Measurements from ENCODE around the gene CERKL. TPM values are rescaled to one million over a fixed set of nuclear protein-coding genes. Genes with fewer than 3 reads are reported as not detected.

The CERKL gene
- total and polyA plus RNA-seq, 2 experiments from 2014 or later, result 1.9 to 2.3 TPM

- peaks cover 7% of the 10 kb centered on the region for H3K27me3 ChIP-seq
- WGBS (ENCODE audit: low lambda C conversion rate, missing lambda C conversion rate), result 90% methylated on average over 4 of the region's 4 CpGs
Measured at GRCh38 chr2:181649436-181649979, 7.4 kb downstream of the CERKL start.

GRCh38 chr2:181648478-181649155 is 8.3 kb downstream of the CERKL start:
- Histone ChIP-seq H4K20me1 (ENCODE audit: insufficient read depth, poor library complexity, severe bottlenecking) (no peaks in the 10 kb centered on the region), H3K4me2 (no peak overlapping the region), H3K9me2 (replicated peaks; ENCODE audit: insufficient read depth) (no peaks in the 10 kb centered on the region), H3K4me1 (ENCODE audit: insufficient read depth) (no peaks in the 10 kb centered on the region), H2AFZ (no peak overlapping the region), H3K27ac (no peak overlapping the region), H3K9me3 (ENCODE audit: low read depth) (no peaks in the 10 kb centered on the region), H3K79me2 (no peaks in the 10 kb centered on the region), H3K36me3 (replicated peaks; ENCODE audit: insufficient read depth, low read depth) (no peaks in the 10 kb centered on the region), H3K4me3 (no peak overlapping the region), H3K27me3 (peaks cover 4% of the 10 kb centered on the region)
- DNase-seq (ENCODE audit: low spot score), result no peak
- no peak for TF ChIP-seq EZH2 (IDR thresholded peaks at IDR 0.05; ENCODE audit: borderline replicate concordance)
- no peak for TF ChIP-seq EZH2phosphoT487 (IDR thresholded peaks at IDR 0.05; ENCODE audit: low read depth, severe bottlenecking, unreplicated experiment)
- TF ChIP-seq, protein P1, sequence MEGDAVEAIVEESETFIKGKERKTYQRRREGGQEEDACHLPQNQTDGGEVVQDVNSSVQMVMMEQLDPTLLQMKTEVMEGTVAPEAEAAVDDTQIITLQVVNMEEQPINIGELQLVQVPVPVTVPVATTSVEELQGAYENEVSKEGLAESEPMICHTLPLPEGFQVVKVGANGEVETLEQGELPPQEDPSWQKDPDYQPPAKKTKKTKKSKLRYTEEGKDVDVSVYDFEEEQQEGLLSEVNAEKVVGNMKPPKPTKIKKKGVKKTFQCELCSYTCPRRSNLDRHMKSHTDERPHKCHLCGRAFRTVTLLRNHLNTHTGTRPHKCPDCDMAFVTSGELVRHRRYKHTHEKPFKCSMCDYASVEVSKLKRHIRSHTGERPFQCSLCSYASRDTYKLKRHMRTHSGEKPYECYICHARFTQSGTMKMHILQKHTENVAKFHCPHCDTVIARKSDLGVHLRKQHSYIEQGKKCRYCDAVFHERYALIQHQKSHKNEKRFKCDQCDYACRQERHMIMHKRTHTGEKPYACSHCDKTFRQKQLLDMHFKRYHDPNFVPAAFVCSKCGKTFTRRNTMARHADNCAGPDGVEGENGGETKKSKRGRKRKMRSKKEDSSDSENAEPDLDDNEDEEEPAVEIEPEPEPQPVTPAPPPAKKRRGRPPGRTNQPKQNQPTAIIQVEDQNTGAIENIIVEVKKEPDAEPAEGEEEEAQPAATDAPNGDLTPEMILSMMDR (IDR thresholded peaks at IDR 0.05; ENCODE audit: poor library complexity), result no peak
- 86% methylated on average over 2 of the region's 2 CpGs for WGBS (ENCODE audit: low lambda C conversion rate, missing lambda C conversion rate)

More at GRCh38 chr2:181649436-181649979, 7.4 kb downstream of the CERKL start:
- Histone ChIP-seq H3K4me3 (no peak overlapping the region), H3K4me1 (ENCODE audit: insufficient read depth) (no peaks in the 10 kb centered on the region), H3K27ac (no peak overlapping the region), H3K9me3 (ENCODE audit: low read depth) (no peaks in the 10 kb centered on the region), H3K79me2 (no peaks in the 10 kb centered on the region), H4K20me1 (ENCODE audit: insufficient read depth, poor library complexity, severe bottlenecking) (no peaks in the 10 kb centered on the region), H2AFZ (no peak overlapping the region), H3K9me2 (replicated peaks; ENCODE audit: insufficient read depth) (no peaks in the 10 kb centered on the region), H3K4me2 (no peak overlapping the region), H3K36me3 (replicated peaks; ENCODE audit: insufficient read depth, low read depth) (no peaks in the 10 kb centered on the region)
- TF ChIP-seq, protein P1 (IDR thresholded peaks at IDR 0.05; ENCODE audit: poor library complexity), result no peak
- TF ChIP-seq EZH2phosphoT487 (IDR thresholded peaks at IDR 0.05; ENCODE audit: low read depth, severe bottlenecking, unreplicated experiment), result no peak
- no peak for DNase-seq (ENCODE audit: low spot score)

- 90% methylated on average over 1 of the region's 1 CpG for WGBS (ENCODE audit: low lambda C conversion rate, missing lambda C conversion rate)
Measured at GRCh38 chr2:181646415-181646987, 10.4 kb downstream of the CERKL start.

More at GRCh38 chr2:181646415-181646987, 10.4 kb downstream of the CERKL start:
- H3K36me3 ChIP-seq (replicated peaks; ENCODE audit: insufficient read depth, low read depth), result no peaks in the 10 kb centered on the region
- H3K4me2 ChIP-seq, result no peak overlapping the region
- TF ChIP-seq EZH2phosphoT487 (IDR thresholded peaks at IDR 0.05; ENCODE audit: low read depth, severe bottlenecking, unreplicated experiment) (no peak), EZH2 (IDR thresholded peaks at IDR 0.05; ENCODE audit: borderline replicate concordance) (no peak)
- TF ChIP-seq, protein P1 (IDR thresholded peaks at IDR 0.05; ENCODE audit: poor library complexity), result no peak
- H3K79me2 ChIP-seq, result no peaks in the 10 kb centered on the region
- no peak overlapping the region for H3K27ac ChIP-seq
- no peaks in the 10 kb centered on the region for H4K20me1 ChIP-seq (ENCODE audit: insufficient read depth, poor library complexity, severe bottlenecking)
- no peak overlapping the region for H2AFZ ChIP-seq
- H3K27me3 ChIP-seq, result peaks cover 4% of the 10 kb centered on the region
- DNase-seq (ENCODE audit: low spot score), result no peak
- no peaks in the 10 kb centered on the region for H3K9me2 ChIP-seq (replicated peaks; ENCODE audit: insufficient read depth)
- no peak overlapping the region for H3K4me3 ChIP-seq
- H3K9me3 ChIP-seq (ENCODE audit: low read depth), result no peaks in the 10 kb centered on the region
- H3K4me1 ChIP-seq (ENCODE audit: insufficient read depth), result no peaks in the 10 kb centered on the region
